GM11168 (cell line): ENCODE results near the gene MMEL1.
"Not testable (repeated sequence)": the region's sequence is repeated elsewhere in the genome, so short reads cannot be mapped to it uniquely, and the experiment has no call there.

Experiments
- in situ Hi-C: fragments of 300-500 bp; cut with MboI; formaldehyde crosslinking; loops from one replicate; pipeline ENCODE4 v1.12.0; 2022; ENCODE audit warnings: low sequenced_read_pairs; ENCODE audit not compliant: unreplicated experiment

MMEL1 gene

DNA sequence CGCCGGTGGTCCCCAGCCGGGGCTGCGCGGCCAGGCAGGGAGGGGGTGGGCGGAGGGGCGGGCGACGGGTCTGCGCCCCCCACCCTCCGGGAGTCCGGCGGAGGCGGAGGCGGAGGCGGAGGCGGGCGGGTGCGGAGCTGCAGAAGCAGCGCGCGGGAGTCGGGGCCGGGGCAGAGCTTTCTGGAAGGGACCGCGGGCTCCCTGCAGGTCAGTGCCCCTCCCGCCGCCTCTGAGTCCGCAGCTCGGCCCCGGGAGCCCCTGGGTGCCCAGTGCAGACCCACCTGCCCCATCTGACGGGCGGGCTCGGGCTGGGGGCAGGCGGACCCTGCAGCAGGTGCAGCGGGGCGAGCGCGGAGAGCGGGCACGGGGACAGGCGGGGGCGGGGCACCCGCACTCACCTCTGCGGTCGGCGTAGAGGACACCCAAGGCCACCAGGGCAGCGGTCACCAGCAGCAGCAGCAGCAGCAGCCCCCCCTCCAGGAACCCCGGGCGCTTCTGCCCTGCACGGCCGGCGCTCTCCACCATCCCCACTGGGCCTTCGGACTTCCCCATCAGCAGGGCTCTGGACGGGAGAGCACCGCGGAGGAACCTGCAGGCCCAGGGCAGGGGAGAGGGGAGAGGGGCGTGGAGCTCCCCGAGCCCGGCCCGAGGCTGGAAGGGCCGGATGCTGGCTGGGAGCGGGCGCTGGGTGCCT lies 3.7 kb downstream of the MMEL1 start:
- in situ Hi-C loops = no loop called here

GRCh38 chr1:2628191-2628932 lies 4.5 kb downstream of the MMEL1 start:
- in situ Hi-C loops = no loop called here

GRCh38 chr1:2627746-2628145 lies 5.1 kb downstream of the MMEL1 start:
- in situ Hi-C loops = no loop called here

DNA sequence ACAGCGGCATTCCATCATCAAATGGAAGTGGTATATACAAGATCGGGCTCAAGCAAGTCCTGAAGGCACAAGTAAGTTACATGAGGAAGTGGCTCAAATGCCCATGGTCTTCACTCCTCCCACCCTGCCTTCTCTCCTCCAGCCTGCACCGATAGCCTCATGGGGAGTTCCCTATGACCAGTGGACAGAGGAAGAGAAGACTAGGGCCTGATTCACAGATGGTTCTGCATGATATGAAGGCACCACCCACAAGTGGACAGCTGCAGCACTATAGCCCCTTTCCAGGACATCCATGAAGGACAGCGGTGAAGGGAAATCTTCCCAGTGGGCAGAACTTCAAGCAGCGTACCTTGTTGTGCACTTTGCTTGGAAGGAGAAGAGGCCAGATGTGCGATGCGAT lies 7.1 kb downstream of the MMEL1 start:
- in situ Hi-C loops = not testable (repeated sequence)

DNA sequence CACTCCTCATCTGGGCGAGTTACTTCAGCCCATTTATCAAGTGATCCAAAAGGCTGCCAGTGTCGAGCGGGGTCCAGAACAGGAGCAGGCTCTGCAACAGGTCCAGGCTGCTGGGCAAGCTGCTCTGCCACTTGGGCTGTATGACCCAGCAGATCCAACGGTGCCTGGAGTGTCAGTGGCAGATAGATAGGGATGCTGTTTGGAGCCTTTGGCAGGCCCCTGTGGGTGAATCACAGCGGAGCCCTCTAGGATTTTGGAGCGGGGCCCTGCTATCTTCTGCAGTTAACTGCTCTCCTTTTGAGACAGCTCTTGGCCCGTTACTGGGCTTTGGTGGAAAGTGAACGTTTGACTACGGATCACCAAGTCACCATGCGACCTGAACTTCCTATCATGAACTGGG lies 7.5 kb downstream of the MMEL1 start:
- in situ Hi-C loops = no loop called here

DNA sequence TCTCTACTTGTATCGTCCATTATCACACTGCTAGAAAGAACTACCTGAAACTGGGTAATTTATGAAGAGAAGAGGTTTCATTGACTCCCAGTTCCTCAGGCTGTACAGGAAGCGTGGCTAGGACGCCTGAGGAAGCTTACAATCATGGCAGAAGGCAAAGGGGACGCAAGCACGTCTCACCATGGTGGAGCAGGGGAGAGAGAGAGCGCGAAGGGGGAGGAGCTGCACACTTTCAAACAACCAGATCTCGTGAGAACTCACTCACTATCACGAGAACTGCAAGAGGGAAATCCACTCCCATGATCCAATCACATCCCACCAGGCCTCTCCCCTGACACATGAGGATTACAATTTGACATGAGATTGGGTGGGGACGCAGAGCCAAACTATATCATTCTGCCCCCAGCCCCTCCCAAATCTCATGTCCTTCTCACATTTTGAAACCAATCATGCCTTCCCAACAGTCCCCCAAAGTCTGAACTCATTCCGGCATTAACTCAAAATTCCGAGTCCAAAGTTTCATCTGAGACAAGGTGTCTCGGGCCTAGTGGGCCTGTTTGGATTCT lies 8.0 kb downstream of the MMEL1 start:
- in situ Hi-C loops = no loop called here

- in situ Hi-C loops = no loop called here
These were observed 9.1 kb downstream of the MMEL1 start for GRCh38 chr1:2623571-2624337.

GRCh38 chr1:2617971-2618470 lies 14.8 kb downstream of the MMEL1 start:
- in situ Hi-C loops = no loop called here

GRCh38 chr1:2614145-2614544 lies 18.7 kb downstream of the MMEL1 start:
- in situ Hi-C loops = no loop called here

- in situ Hi-C loops = no loop called here
These were observed 20.0 kb downstream of the MMEL1 start for GRCh38 chr1:2612591-2613365.

GRCh38 chr1:2611621-2612437 lies 21.0 kb downstream of the MMEL1 start:
- in situ Hi-C loops = no loop called here

DNA sequence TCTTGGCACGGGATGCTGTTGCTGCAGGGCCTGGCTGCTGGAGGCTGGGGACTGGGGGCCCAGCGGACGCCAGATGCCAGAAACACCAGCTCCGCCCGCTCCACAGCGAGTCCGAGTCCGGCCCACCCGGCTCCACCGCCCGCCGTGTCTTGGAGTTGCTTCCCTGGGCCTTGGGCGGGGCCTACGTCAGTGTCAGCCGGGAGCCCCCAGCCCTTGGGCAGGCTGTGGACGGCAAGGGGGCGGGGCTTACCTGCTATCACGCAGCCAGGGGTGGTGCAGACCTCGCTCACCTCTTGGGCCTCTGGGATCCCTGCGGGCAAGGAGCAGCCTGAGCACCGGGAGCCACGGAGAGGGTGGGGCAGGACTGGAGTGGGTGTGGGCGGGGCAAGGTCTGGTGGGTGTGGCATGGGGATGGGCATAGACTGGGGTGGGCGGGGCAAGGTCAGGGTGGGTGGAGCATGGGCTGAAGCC lies 21.8 kb downstream of the MMEL1 start:
- in situ Hi-C loops = no loop called here

GRCh38 chr1:2610036-2610959 lies 22.5 kb downstream of the MMEL1 start:
- in situ Hi-C loops = no loop called here

DNA sequence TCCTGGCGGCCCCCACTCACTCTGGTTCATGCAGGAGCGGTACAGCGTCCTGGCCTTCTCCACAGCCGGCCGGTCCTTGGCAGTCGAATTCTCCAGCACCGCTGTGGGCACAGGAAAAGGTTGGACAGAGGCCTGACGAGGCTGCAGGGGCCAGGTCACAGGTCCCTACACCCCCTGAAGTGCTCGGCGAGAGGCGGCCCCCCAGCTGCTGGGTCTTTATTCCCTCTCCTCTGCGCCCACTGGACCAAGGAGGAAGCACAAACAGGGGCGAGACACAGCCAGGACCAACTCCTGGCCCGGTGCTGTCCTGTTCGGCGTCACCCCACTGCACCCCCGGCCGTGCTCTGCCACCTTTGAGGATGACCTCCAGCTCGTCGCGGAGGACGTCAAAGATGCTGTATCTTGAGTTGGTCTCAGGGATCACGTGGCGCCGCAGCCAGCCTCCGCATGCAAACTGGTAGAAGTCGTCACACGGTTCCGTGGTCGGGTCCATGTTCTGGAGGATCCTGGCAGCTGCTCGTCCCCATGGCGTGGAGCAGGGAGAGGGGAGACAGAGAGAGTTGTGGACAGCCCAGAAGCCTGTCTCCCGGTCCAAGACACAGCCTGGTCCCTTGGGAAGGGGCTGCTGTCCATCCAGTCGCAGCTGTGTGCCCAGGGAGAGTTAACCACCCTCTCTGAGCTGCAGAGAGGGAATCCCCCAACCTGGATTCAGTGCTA lies 23.3 kb downstream of the MMEL1 start:
- in situ Hi-C loops = no loop called here

DNA sequence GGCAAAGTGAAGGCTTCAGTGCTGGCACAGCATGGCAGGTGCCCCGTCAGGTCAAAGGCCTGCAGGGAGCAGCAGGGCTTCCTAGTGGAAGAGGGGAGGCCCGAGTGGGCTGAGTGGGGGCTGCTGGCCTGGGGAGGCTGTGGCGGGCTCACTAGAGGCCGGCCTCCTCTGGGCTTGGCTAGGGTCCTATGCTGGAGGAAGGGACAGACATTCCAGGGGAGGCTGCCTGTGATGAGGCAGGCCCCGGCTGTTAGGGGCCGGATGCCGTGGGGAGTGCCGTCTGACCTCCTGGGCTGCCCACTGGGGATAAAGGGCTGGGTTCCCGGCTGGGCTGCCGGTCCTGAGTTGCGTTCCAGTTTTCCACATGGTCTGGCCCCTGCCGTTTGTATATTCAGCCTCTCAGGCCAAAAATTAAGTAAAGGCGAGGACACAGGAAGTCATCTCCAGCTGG lies 25.1 kb downstream of the MMEL1 start:
- in situ Hi-C loops = no loop called here

GRCh38 chr1:2606881-2607621 lies 25.8 kb downstream of the MMEL1 start:
- in situ Hi-C loops = no loop called here
